HG03342 (cell line): ENCODE data around the gene TMEM184C.
A peak's percentile ranks its signal among the peaks of the same experiment; 100 is the strongest.

ENCODE experiments used
- ATAC-seq: cut with Tn5 transposase; IDR thresholded peaks from one replicate; pipeline ENCODE4 v1.9.1; 2021; ENCODE audit warnings: mild to moderate bottlenecking, moderate library complexity; ENCODE audit not compliant: unreplicated experiment

The TMEM184C gene

DNA sequence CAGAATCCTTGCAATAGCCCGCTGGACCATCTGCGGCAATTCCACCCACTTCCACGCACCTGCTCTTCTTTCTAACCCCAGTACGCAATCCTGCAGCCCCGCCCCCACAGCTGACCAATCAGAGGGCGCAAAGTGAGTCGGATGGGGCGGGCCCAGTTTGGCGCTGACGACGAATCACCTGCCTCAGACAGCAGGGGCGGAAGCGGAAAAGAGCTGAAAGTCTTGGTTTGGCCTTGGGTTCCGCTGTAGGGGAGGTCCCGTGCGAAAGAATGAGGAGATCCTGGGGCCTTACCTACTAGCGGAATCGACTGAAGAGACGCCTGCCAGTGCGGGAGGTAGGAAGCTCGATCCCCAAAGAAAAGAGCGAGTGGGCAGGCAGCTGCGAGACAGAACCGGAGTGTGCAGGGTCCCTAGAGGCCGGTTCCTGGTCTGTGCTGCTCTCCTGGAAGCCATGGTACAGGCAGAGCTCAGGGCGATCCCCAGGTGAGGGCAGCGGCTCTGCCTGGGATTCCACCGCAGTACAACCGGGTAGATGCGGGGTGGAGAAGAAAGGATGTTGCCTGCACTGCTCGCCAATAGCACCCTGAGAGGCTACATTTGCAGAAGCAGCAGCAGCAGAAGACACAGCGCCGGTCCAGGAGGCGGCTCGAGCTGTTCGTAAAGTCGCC lies at the start of gene TMEM184C:
TSS of gene TMEM184C (plus strand) at position 225 of the 668 bp plus-strand sequence. CDS start 560 bp downstream, outside the sequence.
- ATAC-seq, result peak; percentile 100

DNA sequence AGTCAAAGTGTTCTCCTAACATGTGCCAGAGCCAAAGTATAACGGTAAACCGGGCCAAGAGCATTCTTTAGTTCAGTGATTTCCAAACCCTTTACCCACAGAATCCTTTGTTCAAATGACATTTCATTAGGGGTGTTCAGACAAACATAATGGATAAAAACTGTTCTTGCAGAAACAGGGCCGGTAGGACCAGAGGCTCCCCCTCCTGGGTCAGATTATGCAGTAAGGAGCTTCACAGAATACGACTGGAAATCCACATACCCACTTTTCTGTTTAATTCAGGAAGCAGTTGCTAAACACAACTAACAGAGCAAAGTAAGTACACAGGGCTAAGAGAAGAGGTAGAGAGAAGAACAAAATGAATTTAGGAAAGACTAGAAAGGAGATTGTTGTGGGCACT lies 46.6 kb upstream of the TMEM184C start:
- no peak for ATAC-seq

GRCh38 chr4:147571036-147571770 lies 46.0 kb upstream of the TMEM184C start:
- no peak for ATAC-seq

- no peak for ATAC-seq
These were observed 41.1 kb upstream of the TMEM184C start for GRCh38 chr4:147576084-147576483.

GRCh38 chr4:147578051-147578476 lies 39.1 kb upstream of the TMEM184C start:
- ATAC-seq, result no peak

- ATAC-seq, result no peak
These were observed 38.6 kb upstream of the TMEM184C start for GRCh38 chr4:147578593-147578992.

GRCh38 chr4:147580396-147580795 lies 36.8 kb upstream of the TMEM184C start:
- no peak for ATAC-seq

GRCh38 chr4:147581606-147582350 lies 35.4 kb upstream of the TMEM184C start:
- ATAC-seq, result no peak

GRCh38 chr4:147582386-147583060 lies 34.7 kb upstream of the TMEM184C start:
- ATAC-seq, result no peak

DNA sequence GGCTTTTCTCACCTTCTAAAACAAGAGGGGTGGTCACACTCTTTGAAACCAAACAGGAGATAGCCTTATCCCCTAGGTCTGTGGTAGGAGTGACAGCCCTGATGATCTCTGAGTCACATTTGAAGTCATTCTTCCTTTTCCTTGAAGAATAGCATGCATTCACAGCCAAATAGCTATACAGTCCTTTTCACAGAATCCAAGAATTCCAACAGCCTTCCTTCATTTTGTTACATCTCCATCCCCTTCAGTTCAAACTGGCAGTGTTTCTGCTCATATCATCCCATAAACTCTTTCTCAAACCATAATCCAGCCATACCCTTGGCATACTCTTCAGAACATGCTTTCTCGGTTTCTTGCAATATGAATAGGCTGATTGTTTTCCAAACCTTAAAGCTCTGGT lies 33.3 kb upstream of the TMEM184C start:
- ATAC-seq, result no peak

GRCh38 chr4:147586032-147586431 lies 31.2 kb upstream of the TMEM184C start:
- no peak for ATAC-seq

DNA sequence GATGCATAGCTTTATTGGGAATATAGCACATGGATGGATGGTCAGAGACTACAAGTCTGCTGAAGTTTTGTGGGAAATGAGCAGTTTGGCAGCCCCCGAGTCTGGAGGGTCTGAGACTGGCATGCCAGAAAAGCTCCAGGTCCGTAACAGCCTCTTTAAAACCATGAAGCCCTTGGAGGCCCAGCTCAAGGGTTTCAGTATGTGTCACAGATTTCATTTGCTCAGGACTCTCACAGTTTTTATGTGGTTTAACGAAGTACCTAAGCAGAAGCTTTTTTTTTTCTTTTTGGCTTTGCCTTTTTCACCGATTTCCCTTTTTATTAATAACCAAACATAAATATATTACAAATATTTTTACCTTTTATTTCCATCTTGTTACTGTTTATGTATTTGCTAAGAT lies 30.6 kb upstream of the TMEM184C start:
- ATAC-seq, result peak; percentile 67

DNA sequence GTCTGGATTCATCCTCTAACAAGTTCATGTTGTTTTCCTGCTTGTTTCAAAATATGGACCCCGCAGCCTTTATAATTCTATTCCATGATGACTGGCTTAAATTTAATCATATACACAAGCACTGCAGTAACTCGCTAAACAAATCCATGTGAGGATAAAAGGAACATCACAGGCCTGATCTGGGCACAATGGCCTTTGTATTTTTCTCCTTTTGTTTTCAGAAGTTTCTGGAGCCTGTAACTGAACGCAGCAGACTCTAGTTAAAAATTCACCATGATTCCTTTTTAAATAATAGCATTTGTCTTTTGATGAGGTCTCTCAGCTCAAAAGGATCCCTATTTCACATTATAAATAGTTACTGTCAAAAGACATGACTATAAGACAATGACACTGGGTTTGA lies 30.2 kb upstream of the TMEM184C start:
- ATAC-seq, result no peak

DNA sequence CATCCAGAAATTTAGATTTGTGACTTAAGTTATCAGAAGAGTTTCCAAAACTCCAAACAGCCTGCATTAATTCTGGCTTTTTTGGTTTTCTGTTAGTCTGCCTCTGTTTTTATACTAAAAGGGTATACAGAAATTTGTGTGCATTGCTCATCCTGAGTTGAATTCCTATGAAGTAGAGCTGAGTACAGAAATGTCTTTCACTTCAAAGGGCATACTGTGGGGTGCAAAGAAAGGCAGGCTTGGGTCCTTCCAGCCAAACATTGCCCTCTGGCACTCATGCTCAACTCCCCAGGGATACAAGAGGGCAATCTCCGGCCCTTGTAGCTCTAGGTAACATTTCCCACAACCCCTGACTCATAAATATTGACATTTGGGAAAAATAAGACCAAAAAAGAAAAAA lies 27.6 kb upstream of the TMEM184C start:
- no peak for ATAC-seq

- peak; percentile 59 for ATAC-seq
These were observed 26.8 kb upstream of the TMEM184C start for GRCh38 chr4:147590249-147590920.

DNA sequence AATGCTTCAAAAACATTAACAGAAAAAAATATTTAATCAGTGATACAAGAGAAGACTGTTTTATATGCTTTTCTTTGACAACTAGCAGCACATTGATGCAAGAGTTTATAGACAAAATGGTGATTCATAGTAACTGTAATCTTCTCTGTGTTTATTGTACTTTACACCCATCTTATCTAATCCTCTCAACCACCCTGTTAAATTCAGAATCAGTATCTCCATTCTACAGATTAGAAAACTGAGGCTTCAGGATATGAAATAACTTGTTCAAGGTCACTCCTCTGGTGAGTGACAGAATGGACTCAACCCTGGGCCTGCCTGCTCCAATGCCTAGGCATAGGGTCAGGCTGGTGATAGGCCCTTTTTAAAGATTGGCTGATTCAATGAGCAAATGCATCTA lies 26.1 kb upstream of the TMEM184C start:
- no peak for ATAC-seq

DNA sequence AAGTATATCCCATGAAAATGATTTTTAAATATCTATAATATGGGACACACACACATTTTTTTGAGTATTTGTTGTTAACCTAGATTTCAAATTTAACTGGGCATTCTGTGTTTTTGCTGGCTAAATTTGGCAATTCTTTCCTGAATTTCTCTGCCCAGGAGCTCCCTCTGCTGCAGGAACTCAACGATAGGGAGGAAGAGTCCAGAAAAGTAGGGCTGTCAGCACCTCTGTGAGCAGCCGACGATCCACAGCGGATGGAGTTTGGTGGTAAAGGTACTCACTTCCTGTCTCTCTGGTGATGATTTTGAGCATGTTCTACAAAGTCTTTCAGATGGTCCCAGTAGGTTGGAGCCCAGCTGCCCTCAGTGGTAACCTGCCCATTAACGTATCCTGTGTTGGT lies 23.1 kb upstream of the TMEM184C start:
- ATAC-seq, result no peak

DNA sequence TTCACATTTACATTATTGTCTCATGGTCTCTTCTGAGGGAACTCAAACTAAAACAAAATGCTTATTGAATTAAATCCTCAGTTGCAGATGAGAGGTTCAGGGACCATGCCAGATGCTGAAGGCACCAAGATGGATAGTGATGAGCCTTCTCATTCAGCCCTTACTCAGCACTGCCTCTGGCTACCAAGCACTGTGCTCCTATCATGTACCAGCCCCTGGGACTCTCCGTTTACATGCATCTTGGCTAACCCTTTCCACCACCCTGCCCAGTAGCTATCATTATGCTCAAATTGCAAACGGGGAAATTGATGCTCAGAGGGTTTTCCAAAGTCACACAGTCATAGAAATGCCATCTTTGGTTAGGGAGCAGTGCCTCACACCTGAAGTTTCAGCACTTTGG lies 22.6 kb upstream of the TMEM184C start:
- no peak for ATAC-seq

- no peak for ATAC-seq
These were observed 20.8 kb upstream of the TMEM184C start for GRCh38 chr4:147596377-147596776.

DNA sequence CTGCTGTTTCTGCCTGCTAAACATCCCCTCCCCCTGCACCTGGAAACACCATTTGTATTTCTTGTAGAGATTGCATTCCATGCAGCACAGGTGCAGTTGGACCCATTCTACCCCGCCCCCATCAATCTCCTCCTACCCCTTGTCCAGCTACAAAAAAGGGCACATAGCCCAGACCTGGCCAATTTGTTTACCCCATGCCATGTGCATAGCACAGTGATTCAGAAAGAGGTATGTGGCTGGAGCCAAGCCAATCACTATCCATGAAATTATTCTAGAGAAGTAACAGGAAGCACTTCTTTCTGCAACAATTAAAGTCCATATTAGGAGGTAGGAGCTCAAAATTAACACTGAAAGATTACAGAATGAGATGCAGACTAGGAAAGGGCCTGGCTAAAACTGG lies 20.2 kb upstream of the TMEM184C start:
- no peak for ATAC-seq

DNA sequence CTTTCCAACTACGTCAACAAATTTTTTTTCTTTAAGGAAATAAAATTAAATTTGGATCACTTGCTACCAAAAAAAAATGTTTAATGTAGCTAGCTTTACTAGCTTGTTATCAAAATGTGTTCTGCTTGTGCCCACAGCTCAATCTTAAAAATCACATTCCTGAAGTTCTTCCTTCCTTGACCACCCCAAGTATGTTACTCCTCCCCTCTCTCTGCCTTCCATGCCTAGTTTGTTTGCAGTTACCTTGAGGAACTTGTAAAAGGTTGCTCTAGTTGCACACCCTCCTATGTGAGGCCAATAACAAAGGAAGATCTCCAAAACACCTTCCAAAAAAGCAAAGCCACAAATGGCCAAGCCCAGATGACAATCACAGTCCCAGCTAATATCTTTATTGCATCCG lies 19.6 kb upstream of the TMEM184C start:
- no peak for ATAC-seq
